Psoas muscle (tissue), 8 donors: ENCODE data around the gene BBS12. TPM values are rescaled to one million over a fixed set of nuclear protein-coding genes. Genes with fewer than 3 reads are reported as not detected.
"Not testable (repeated sequence)": the region's sequence is repeated elsewhere in the genome, so short reads cannot be mapped to it uniquely, and the experiment has no call there.

Source experiments
- ATAC-seq, 4 donors: fragments of 200-7000 bp; cut with Tn5 transposase; one replicate each; pipeline ENCODE4 v1.9.1; 2020; ENCODE audit warnings: moderate library complexity in 3 of 4, mild to moderate bottlenecking in 2 of 4
- DNase-seq, 2 donors: peaks; one replicate each; pipeline ENCODE4 v3.0.0-alpha.2; 2020
- H3K27ac ChIP-seq: fragments of 200-600 bp; one replicate; pipeline ENCODE4 v1.8.0; 2022
- H3K27me3 ChIP-seq, 3 donors: fragments of 200-600 bp in 1 of 3; one replicate each; pipeline versions ENCODE4 v1.6.1 to v1.8.0; 2013 to 2022; ENCODE audit warnings: low read length in 2 of 3, mild to moderate bottlenecking in 2 of 3, moderate library complexity in 1 of 3; ENCODE audit not compliant: insufficient read depth in 3 of 3
- H3K36me3 ChIP-seq, 2 donors: fragments of 200-600 bp in 1 of 2; one replicate each; pipeline versions ENCODE4 v1.6.1 to v1.8.0; 2013 to 2022; ENCODE audit warnings: low read depth in 1 of 2, mild to moderate bottlenecking in 1 of 2, moderate library complexity in 1 of 2; ENCODE audit not compliant: insufficient read depth in 1 of 2
- H3K4me1 ChIP-seq: fragments of 200-600 bp; one replicate; pipeline ENCODE4 v1.8.0; 2022
- H3K4me3 ChIP-seq: fragments of 200-600 bp; one replicate; pipeline ENCODE4 v1.8.0; 2022; ENCODE audit warnings: mild to moderate bottlenecking
- H3K9me3 ChIP-seq: fragments of 200-600 bp; one replicate; pipeline ENCODE4 v1.8.0; 2022
- CTCF ChIP-seq: fragments of 200-600 bp; IDR thresholded peaks from one replicate; pipeline ENCODE4 v1.8.0; 2022; ENCODE audit warnings: antibody characterized with exemption
- WGBS, 3 donors: extraction: QIAGEN DNeasy Blood & Tissue Kit; methylation state at CpG; one replicate each; pipeline versions ENCODE4 v1.1.6 to v1.1.7; 2013; 5-methylcytosine and 5-hydroxymethylcytosine counted together
- intact Hi-C, 2 donors: fragments of 100-400 bp; cut with DNase I; formaldehyde crosslinking; loops; one replicate each; pipeline versions ENCODE4 v1.11.0 to v1.14.2; 2022
- polyA plus RNA-seq, 3 donors: library from polyadenylated mRNA; stranded (reverse); fragments of 200-250 nt; gene quantifications; one replicate each; pipeline ENCODE4 v1.2.3, GENCODE V29; 2013
- total RNA-seq, 4 donors: library from RNA; stranded (reverse); fragmentation: NEBNext Ultra II Directional in 2 of 4; extraction: Animal tissue kit (Norgen Biotek cat#: 25700) in 2 of 4; gene quantifications; one replicate each; pipeline versions ENCODE4 v1.2.1 to v1.2.4, GENCODE V29; 2021 to 2023
- donor health status: healthy with polysubstance abuse.
- donor health status: DM: no; HTN: no; CAD: no; lungs with moderate emphysema.
- donor health status: Bipolar disorder and iron deficiency.
- donor health status: healthy.
- donor health status: DM: yes; HTN: yes; CAD: no.
- donor health status: DM: no; HTN: no; CAD: no.
- donor health status: DM: no; HTN: no; CAD: no.
- donor health status: DM: yes; HTN: yes; CAD: no.

Gene BBS12
- total and polyA plus RNA-seq, 7 donors = 0.54 to 5.4 (median 1.0) TPM

- no peak overlapping the region for H3K4me3 ChIP-seq
- no peaks in the 10 kb centered on the region for H3K36me3 ChIP-seq
- no peaks in the 10 kb centered on the region for H3K27me3 ChIP-seq
- no peak for DNase-seq
- TF ChIP-seq CTCF = no peak
- H3K9me3 ChIP-seq = no peaks in the 10 kb centered on the region
- ATAC-seq = no peak
- intact Hi-C loops = no loop called here
- peaks cover 7% of the 10 kb centered on the region for H3K4me1 ChIP-seq
- 43 to 53% (median 50%) methylated on average over 2 of the region's 2 CpGs for WGBS, 3 donors
- no peak overlapping the region for H3K27ac ChIP-seq
These were observed 49.0 kb downstream of the BBS12 start for GRCh38 chr4:122781486-122781885.

DNA sequence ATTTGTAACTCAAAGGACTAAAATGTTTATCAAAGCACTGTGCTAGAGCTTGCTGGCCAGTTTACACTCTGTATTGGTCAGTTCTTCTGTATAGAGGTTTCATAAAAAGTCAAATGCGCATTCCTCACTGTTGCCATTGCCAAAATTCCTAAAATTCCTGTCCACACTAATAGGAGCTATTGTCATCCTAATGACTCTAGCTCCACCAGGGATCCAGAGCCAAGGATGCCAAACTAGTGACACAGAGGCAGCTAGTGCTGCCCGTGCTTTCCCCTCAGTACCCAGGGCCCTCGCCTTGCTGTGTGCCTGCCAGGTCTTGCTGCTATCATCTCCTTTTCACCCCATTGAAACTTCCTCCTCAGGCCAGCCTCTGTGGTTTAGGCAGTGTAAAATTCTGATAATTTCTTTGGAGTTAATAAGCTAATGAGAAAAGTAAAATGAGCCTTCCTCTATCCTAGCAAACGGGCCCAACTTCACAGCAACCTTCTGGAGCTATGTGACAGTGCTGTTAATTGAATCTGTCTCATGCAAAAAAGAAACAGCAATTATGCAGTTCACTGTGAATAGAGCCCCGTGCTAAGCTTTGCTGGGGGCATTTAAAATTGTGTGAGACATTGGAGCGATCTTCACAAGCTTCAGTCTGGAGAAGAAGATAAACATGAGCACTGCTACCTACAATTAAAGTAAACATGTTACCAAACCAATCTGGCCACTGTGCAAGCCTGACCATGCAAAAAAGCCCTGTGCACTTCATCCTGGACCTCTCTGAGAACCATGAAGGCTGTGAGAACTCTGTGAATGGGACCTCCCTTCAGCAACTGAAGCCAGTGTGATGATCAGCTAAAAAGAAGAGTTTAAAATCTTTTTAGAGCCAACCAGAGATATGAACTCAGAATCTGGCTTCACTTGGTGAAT, 51.1 kb downstream of the BBS12 start:
- H3K27me3 ChIP-seq = no peaks in the 10 kb centered on the region
- no peak for TF ChIP-seq CTCF
- no peak overlapping the region for H3K4me3 ChIP-seq
- no peaks in the 10 kb centered on the region for H3K36me3 ChIP-seq
- intact Hi-C loops = no loop called here
- H3K9me3 ChIP-seq = no peaks in the 10 kb centered on the region
- peak overlapping the region; percentile 31 for H3K27ac ChIP-seq
- DNase-seq (peak; percentile 48 to 57), ATAC-seq (peak; percentile 78 to 95 (median 90))
- H3K4me1 ChIP-seq = peaks cover 7% of the 10 kb centered on the region
- 15 to 22% (median 19%) methylated on average over 6 of the region's 6 CpGs for WGBS, 3 donors

- DNase-seq (no peak), ATAC-seq (no peak)
- Histone ChIP-seq H3K4me1 (peaks cover 7% of the 10 kb centered on the region), H3K27ac (no peak overlapping the region), H3K27me3 (no peaks in the 10 kb centered on the region), H3K4me3 (no peak overlapping the region), H3K36me3 (no peaks in the 10 kb centered on the region), H3K9me3 (no peaks in the 10 kb centered on the region)
- WGBS, 3 donors = 4 to 21% (median 9%) methylated on average over 1 of the region's 1 CpG
- TF ChIP-seq CTCF = no peak
- intact Hi-C loops = no loop called here
These were observed 51.8 kb downstream of the BBS12 start for GRCh38 chr4:122784261-122784660.

- Histone ChIP-seq H3K36me3 (no peaks in the 10 kb centered on the region), H3K4me1 (peaks cover 7% of the 10 kb centered on the region), H3K4me3 (no peak overlapping the region), H3K27me3 (no peaks in the 10 kb centered on the region), H3K27ac (no peak overlapping the region), H3K9me3 (no peaks in the 10 kb centered on the region)
- DNase-seq (no peak), ATAC-seq (no peak)
- 94 to 96% (median 96%) methylated on average over 2 of the region's 2 CpGs for WGBS, 3 donors
- no peak for TF ChIP-seq CTCF
- intact Hi-C loops = no loop called here
These were observed 52.6 kb downstream of the BBS12 start for GRCh38 chr4:122785099-122785498.

GRCh38 chr4:122786296-122786695, 53.8 kb downstream of the BBS12 start:
- H3K27me3 ChIP-seq, H3K36me3 ChIP-seq, H3K4me1 ChIP-seq, H3K27ac ChIP-seq, H3K4me3 ChIP-seq, ATAC-seq, intact Hi-C loops, H3K9me3 ChIP-seq, DNase-seq: not testable (repeated sequence)
- WGBS, 3 donors = 96 to 98% (median 97%) methylated on average over 4 of the region's 4 CpGs

DNA sequence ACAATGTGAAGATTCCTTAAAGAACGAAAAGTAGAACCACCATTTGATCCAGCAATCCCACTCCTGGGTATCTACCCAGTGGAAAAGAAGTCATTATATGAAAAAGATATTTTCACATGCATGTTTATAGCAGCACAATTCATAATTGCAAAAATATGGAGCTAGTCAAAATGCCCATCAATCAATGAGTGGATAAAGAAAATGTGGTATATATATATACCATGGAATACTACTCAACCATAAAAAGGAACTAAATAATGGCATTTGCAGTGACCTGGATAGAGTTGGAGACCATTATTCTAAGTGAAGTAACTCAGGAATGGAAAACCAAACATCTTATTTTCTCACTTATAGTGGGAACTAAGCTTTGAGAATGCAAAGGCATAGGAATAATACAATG, 54.4 kb downstream of the BBS12 start:
- WGBS, 3 donors = 97 to 100% (median 99%) methylated on average over 1 of the region's 1 CpG
- ATAC-seq = not testable (repeated sequence)

More for the DNA sequence above, 54.4 kb downstream of the BBS12 start:
- intact Hi-C loops, DNase-seq, H3K4me1 ChIP-seq, H3K27me3 ChIP-seq, H3K4me3 ChIP-seq, H3K36me3 ChIP-seq, H3K9me3 ChIP-seq, H3K27ac ChIP-seq: not testable (repeated sequence)
